Central memory CD8-positive, alpha-beta T cell (primary cell): ENCODE measurements around the gene STK10.
"Not testable (repeated sequence)": the region's sequence is repeated elsewhere in the genome, so short reads cannot be mapped to it uniquely, and the experiment has no call there.

ENCODE experiments used
- ATAC-seq: fragments of 150-1000 bp; cut with Tn5 transposase; replicated peaks from 2 replicates; pipeline ENCODE4 v1.10.0; 2022; ENCODE audit warnings: mild to moderate bottlenecking, moderate FRiP score, moderate number of reproducible peaks; ENCODE audit not compliant: poor library complexity, severe bottlenecking; ENCODE audit errors: extremely low read depth
- DNase-seq, 2 donors: peaks; one replicate each; pipeline ENCODE4 v3.0.0; 2021; ENCODE audit warnings: low spot score in 2 of 2
- H3K27ac Mint-ChIP-seq: one replicate; pipeline ENCODE4 v1.8.0; 2022; ENCODE audit warnings: low read depth, mild to moderate bottlenecking, moderate library complexity, mixed read lengths
- H3K27me3 Mint-ChIP-seq: one replicate; pipeline ENCODE4 v1.8.0; 2022; ENCODE audit warnings: mixed read lengths
- H3K36me3 Mint-ChIP-seq: one replicate; pipeline ENCODE4 v1.8.0; 2022; ENCODE audit warnings: mild to moderate bottlenecking, moderate library complexity, mixed read lengths; ENCODE audit not compliant: insufficient read depth
- H3K4me1 Mint-ChIP-seq: one replicate; pipeline ENCODE4 v1.8.0; 2022; ENCODE audit warnings: mixed read lengths
- H3K4me3 Mint-ChIP-seq: one replicate; pipeline ENCODE4 v1.8.0; 2022; ENCODE audit warnings: mild to moderate bottlenecking, moderate library complexity, mixed read lengths
- H3K9me3 Mint-ChIP-seq: one replicate; pipeline ENCODE4 v1.8.0; 2022; ENCODE audit warnings: mixed read lengths

STK10 gene

DNA sequence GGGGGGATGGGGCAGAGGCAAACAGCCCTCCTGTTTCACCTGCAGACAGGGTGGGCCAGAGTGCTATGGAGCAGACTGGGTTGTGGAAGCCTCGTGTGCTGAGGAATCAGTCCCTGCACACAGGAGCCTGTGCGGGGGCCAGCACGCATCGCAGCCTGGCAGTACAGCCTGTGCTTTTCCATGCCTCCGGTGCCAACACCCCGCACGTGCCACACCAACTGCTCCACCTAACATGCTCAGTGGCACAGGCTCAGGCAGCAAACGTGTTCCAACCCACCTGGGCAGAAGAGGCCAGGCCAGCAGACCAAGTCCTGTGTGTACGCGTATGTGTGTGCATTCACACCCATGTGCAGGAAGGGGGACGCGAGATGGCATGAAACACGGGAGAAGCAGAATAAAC is 144.2 kb downstream of the STK10 start:
- Mint-ChIP-seq H3K9me3 (no peaks in the 10 kb centered on the region), H3K27ac (no peak overlapping the region), H3K4me1 (peaks cover 20% of the 10 kb centered on the region), H3K27me3 (no peaks in the 10 kb centered on the region), H3K4me3 (peak overlapping the region; percentile 40), H3K36me3 (peaks cover 76% of the 10 kb centered on the region)
- ATAC-seq (no peak), DNase-seq (no peak)

DNA sequence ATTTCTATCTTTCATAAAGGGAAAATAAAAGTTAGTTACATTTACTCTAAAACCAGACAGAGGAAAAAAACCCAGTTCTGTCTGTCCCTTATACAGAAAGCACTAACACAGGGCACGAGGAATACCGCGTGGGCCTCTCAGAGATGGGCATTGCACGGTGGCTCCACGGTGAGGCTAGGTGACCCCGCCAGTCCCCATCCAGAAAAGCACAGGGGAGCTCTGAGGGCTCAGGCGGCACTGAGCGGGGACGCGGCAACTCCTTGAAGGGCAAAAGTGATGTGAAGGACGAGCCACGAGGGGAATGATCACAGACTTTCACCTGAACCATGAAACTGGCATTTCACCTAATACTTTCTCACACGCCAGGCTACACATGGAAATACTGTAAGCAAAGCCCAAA is 145.8 kb downstream of the STK10 start:
- H3K4me3 Mint-ChIP-seq: no peak overlapping the region
- no peaks in the 10 kb centered on the region for H3K9me3 Mint-ChIP-seq
- ATAC-seq (no peak), DNase-seq (no peak)
- H3K27me3 Mint-ChIP-seq: no peaks in the 10 kb centered on the region
- H3K4me1 Mint-ChIP-seq: peaks cover 12% of the 10 kb centered on the region
- peak overlapping the region; percentile 61 for H3K27ac Mint-ChIP-seq
- H3K36me3 Mint-ChIP-seq: peaks cover 60% of the 10 kb centered on the region

DNA sequence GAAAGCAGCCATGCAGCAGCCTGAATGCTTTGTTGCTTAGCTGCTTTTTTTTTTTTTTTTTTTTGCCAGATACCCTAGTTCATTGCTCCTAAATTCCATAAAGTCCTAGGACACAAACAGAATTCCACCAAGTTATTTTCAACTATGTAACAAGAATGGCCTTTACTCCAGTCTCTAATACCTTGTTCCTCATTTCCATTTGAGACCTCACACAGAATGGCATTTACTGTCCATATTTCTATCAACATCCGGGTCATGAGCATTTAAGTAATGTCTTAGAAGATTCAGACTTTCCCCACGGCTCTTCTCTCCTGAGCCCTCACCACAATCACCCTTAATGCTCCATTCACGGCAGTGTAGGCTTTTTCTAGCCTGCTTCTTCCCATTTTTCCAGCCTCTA is 149.9 kb downstream of the STK10 start:
- H3K27ac Mint-ChIP-seq: no peak overlapping the region
- ATAC-seq (no peak), DNase-seq (no peak)
- no peak overlapping the region for H3K4me3 Mint-ChIP-seq
- no peaks in the 10 kb centered on the region for H3K9me3 Mint-ChIP-seq
- peaks cover 25% of the 10 kb centered on the region for H3K36me3 Mint-ChIP-seq
- peaks cover 7% of the 10 kb centered on the region for H3K4me1 Mint-ChIP-seq
- H3K27me3 Mint-ChIP-seq: no peaks in the 10 kb centered on the region

GRCh38 chr5:172035049-172035448 is 153.0 kb downstream of the STK10 start:
- Mint-ChIP-seq H3K27me3 (no peaks in the 10 kb centered on the region), H3K27ac (no peak overlapping the region), H3K9me3 (no peaks in the 10 kb centered on the region), H3K4me3 (no peak overlapping the region), H3K36me3 (peaks cover 9% of the 10 kb centered on the region), H3K4me1 (peaks cover 3% of the 10 kb centered on the region)
- ATAC-seq: no peak
- no peak for DNase-seq

GRCh38 chr5:172031894-172032461 is 156.0 kb downstream of the STK10 start:
- Mint-ChIP-seq H3K36me3 (peaks cover 5% of the 10 kb centered on the region), H3K4me3 (no peak overlapping the region), H3K27ac (no peak overlapping the region)

DNA sequence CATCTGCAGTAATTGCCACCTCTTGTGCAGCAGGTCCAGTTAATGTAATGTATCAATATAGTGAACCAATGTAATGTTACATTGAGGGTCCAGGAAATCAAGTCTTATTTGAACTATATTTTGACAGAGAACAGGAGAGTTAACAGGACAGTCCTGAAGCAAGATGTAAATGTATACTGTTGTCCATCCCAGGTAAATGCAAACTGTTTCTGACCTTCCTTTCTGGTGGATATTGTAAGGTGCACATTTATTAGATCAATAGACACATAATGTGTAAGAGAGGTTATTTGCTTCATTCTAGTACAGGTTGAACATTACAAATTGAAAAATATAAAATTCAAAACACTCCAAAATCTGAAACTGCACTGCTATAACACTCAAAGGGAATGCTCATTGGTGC is 158.1 kb downstream of the STK10 start:
- DNase-seq (no peak), ATAC-seq (no peak)
- Mint-ChIP-seq H3K4me1 (no peaks in the 10 kb centered on the region), H3K9me3 (no peaks in the 10 kb centered on the region), H3K27ac (no peak overlapping the region), H3K4me3 (no peak overlapping the region), H3K36me3 (peaks cover 6% of the 10 kb centered on the region), H3K27me3 (no peaks in the 10 kb centered on the region)

More at GRCh38 chr5:172031894-172032461, 156.0 kb downstream of the STK10 start:
- no peaks in the 10 kb centered on the region for H3K4me1 Mint-ChIP-seq
- DNase-seq (no peak), ATAC-seq (no peak)
- no peaks in the 10 kb centered on the region for H3K27me3 Mint-ChIP-seq
- no peaks in the 10 kb centered on the region for H3K9me3 Mint-ChIP-seq

- Mint-ChIP-seq H3K9me3 (no peaks in the 10 kb centered on the region), H3K27me3 (no peaks in the 10 kb centered on the region), H3K4me1 (no peaks in the 10 kb centered on the region), H3K27ac (no peak overlapping the region), H3K36me3 (peaks cover 6% of the 10 kb centered on the region), H3K4me3 (no peak overlapping the region)
- no peak for DNase-seq
- no peak for ATAC-seq
These were observed 159.9 kb downstream of the STK10 start for GRCh38 chr5:172028167-172028566.

- not testable (repeated sequence) for H3K9me3 Mint-ChIP-seq, H3K4me3 Mint-ChIP-seq, H3K27me3 Mint-ChIP-seq, DNase-seq, ATAC-seq, H3K4me1 Mint-ChIP-seq, H3K36me3 Mint-ChIP-seq, H3K27ac Mint-ChIP-seq
These were observed 167.8 kb downstream of the STK10 start for GRCh38 chr5:172020110-172020786.

DNA sequence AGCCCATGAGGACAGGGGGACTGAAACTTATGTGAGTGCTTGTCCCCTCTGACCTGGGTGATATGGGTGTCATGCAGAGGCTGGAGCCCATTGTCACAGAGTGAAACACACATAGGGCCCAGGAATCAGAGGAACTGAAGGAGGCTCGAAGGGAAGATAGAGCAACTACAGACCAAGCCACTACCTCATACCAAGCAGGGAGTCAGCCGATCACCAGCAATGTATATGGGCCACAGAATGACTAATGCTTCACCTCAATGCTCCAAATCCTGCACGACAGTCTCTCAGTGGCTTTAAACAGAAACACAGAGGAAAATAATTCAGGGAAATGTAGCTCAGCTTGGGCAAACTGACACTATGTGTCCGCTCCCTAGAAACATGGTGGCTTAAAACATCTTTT is 172.7 kb downstream of the STK10 start:
- H3K4me1 Mint-ChIP-seq: no peaks in the 10 kb centered on the region
- no peak overlapping the region for H3K27ac Mint-ChIP-seq
- no peaks in the 10 kb centered on the region for H3K27me3 Mint-ChIP-seq
- no peak for ATAC-seq
- no peaks in the 10 kb centered on the region for H3K9me3 Mint-ChIP-seq
- no peak overlapping the region for H3K4me3 Mint-ChIP-seq
- peaks cover 5% of the 10 kb centered on the region for H3K36me3 Mint-ChIP-seq
- no peak for DNase-seq

GRCh38 chr5:172010278-172010677 is 177.7 kb downstream of the STK10 start:
- Mint-ChIP-seq H3K9me3 (no peaks in the 10 kb centered on the region), H3K27ac (no peak overlapping the region), H3K27me3 (no peaks in the 10 kb centered on the region), H3K4me3 (no peak overlapping the region), H3K4me1 (peaks cover 19% of the 10 kb centered on the region), H3K36me3 (peaks cover 6% of the 10 kb centered on the region)
- DNase-seq (no peak), ATAC-seq (no peak)

- peaks cover 7% of the 10 kb centered on the region for H3K36me3 Mint-ChIP-seq
- no peak for DNase-seq
- no peaks in the 10 kb centered on the region for H3K27me3 Mint-ChIP-seq
- H3K4me3 Mint-ChIP-seq: no peak overlapping the region
- H3K27ac Mint-ChIP-seq: no peak overlapping the region
- ATAC-seq: no peak
- H3K4me1 Mint-ChIP-seq: peaks cover 24% of the 10 kb centered on the region
- H3K9me3 Mint-ChIP-seq: no peaks in the 10 kb centered on the region
These were observed 178.3 kb downstream of the STK10 start for GRCh38 chr5:172009536-172010270.

- H3K9me3 Mint-ChIP-seq: no peaks in the 10 kb centered on the region
- no peak for ATAC-seq
- no peak overlapping the region for H3K27ac Mint-ChIP-seq
- DNase-seq: no peak
- no peak overlapping the region for H3K4me3 Mint-ChIP-seq
- H3K36me3 Mint-ChIP-seq: peaks cover 6% of the 10 kb centered on the region
- H3K27me3 Mint-ChIP-seq: no peaks in the 10 kb centered on the region
- H3K4me1 Mint-ChIP-seq: peaks cover 30% of the 10 kb centered on the region
These were observed 179.3 kb downstream of the STK10 start for GRCh38 chr5:172008689-172009141.

DNA sequence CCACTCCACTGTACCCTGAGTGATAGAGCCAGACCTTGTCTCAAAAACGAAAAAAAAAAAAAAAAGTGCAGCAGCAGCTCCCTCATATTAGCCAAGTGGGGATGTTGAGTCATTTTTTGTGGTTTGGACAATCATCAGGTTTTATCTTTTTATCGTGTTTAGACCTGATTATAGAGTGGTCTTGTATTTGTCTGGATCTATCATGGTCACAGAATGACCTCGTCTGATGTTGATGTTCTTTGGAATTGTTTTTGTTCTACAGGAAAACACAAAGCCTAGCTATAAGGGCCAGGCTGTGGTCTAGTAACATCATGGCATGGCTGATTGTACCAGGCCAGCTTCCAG is 179.9 kb downstream of the STK10 start:
- Mint-ChIP-seq H3K36me3 (peaks cover 6% of the 10 kb centered on the region), H3K9me3 (no peaks in the 10 kb centered on the region), H3K27ac (no peak overlapping the region), H3K4me1 (peaks cover 36% of the 10 kb centered on the region), H3K27me3 (no peaks in the 10 kb centered on the region), H3K4me3 (peak overlapping the region; percentile 95)
- ATAC-seq (no peak), DNase-seq (no peak)
